Left ventricle myocardium inferior (tissue), 1 donor: ENCODE results near the gene AHNAK. TPM values are rescaled to one million over a fixed set of nuclear protein-coding genes. Genes with fewer than 3 reads are reported as not detected.

Experiments
- DNase-seq: peaks from one replicate; pipeline ENCODE4 v3.0.0-alpha.2; 2020
- H3K27ac ChIP-seq: fragments of 200-600 bp; replicated peaks from 2 replicates; pipeline ENCODE4 v1.8.0; 2021
- H3K27me3 ChIP-seq: fragments of 200-600 bp; 2 replicates; pipeline ENCODE4 v1.8.0; 2021; ENCODE audit warnings: low read depth
- H3K36me3 ChIP-seq: fragments of 200-600 bp; 2 replicates; pipeline ENCODE4 v1.8.0; 2021
- H3K4me1 ChIP-seq: fragments of 200-600 bp; 2 replicates; pipeline ENCODE4 v1.8.0; 2021
- H3K4me3 ChIP-seq: fragments of 200-600 bp; 2 replicates; pipeline ENCODE4 v1.8.0; 2021; ENCODE audit warnings: mild to moderate bottlenecking, moderate library complexity
- H3K9me3 ChIP-seq: fragments of 200-600 bp; replicated peaks from 2 replicates; pipeline ENCODE4 v1.8.0; 2021
- CTCF ChIP-seq: fragments of 200-600 bp; IDR thresholded peaks from 2 replicates; pipeline ENCODE4 v1.8.0; 2021; ENCODE audit warnings: antibody characterized with exemption, mild to moderate bottlenecking, borderline replicate concordance
- intact Hi-C: fragments of 100-400 bp; cut with micrococcal nuclease; formaldehyde crosslinking; loops from one replicate; pipeline ENCODE4 v1.11.0; 2022
- total RNA-seq: library from RNA; stranded (reverse); fragmentation: NEBNext Ultra II Directional; extraction: Animal tissue kit (Norgen Biotek cat#: 25700); gene quantifications from one replicate; pipeline ENCODE4 v1.2.1, GENCODE V29; 2021
- donor health status: DM: no; HTN: yes; CAD: no; lungs with severe emphysema.

Gene AHNAK
- total RNA-seq, 1 donor from 2014 or later, result 290 TPM

GRCh38 chr11:62544581-62545436 is 1.8 kb downstream of the AHNAK start:
- TF ChIP-seq CTCF, result no peak
- peak; percentile 53 for DNase-seq
- peaks cover 98% of the 10 kb centered on the region for H3K4me1 ChIP-seq
- intact Hi-C loops, result loop anchor here (5.0 to 10.0 kb wide), 3 partner anchors 38 to 150 kb away; no protein-coding TSS in a partner anchor
- peak overlapping the region; percentile 100 for H3K27ac ChIP-seq
- H3K9me3 ChIP-seq, result no peaks in the 10 kb centered on the region
- no peaks in the 10 kb centered on the region for H3K36me3 ChIP-seq
- peak overlapping the region; percentile 100 for H3K4me3 ChIP-seq
- no peaks in the 10 kb centered on the region for H3K27me3 ChIP-seq

- Histone ChIP-seq H3K27me3 (no peaks in the 10 kb centered on the region), H3K36me3 (no peaks in the 10 kb centered on the region), H3K4me1 (peaks cover 98% of the 10 kb centered on the region), H3K4me3 (peak overlapping the region; percentile 100), H3K9me3 (no peaks in the 10 kb centered on the region), H3K27ac (peak overlapping the region; percentile 100)
- intact Hi-C loops, result loop anchor here (5.0 to 10.0 kb wide), 3 partner anchors 37 to 149 kb away; no protein-coding TSS in a partner anchor
- no peak for DNase-seq
- TF ChIP-seq CTCF, result no peak
These were observed 2.7 kb downstream of the AHNAK start for GRCh38 chr11:62543680-62544444.

GRCh38 chr11:62542750-62543567 is 3.6 kb downstream of the AHNAK start:
- TF ChIP-seq CTCF, result peak; percentile 99
- peak overlapping the region; percentile 100 for H3K27ac ChIP-seq
- peaks cover 98% of the 10 kb centered on the region for H3K4me1 ChIP-seq
- peak; percentile 87 for DNase-seq
- H3K36me3 ChIP-seq, result no peaks in the 10 kb centered on the region
- no peaks in the 10 kb centered on the region for H3K27me3 ChIP-seq
- H3K9me3 ChIP-seq, result no peaks in the 10 kb centered on the region
- intact Hi-C loops, result loop anchor here (5.0 to 10.0 kb wide), 3 partner anchors 36 to 148 kb away; no protein-coding TSS in a partner anchor
- peak overlapping the region; percentile 100 for H3K4me3 ChIP-seq

- DNase-seq, result no peak
- Histone ChIP-seq H3K4me3 (peak overlapping the region; percentile 100), H3K4me1 (peaks cover 98% of the 10 kb centered on the region), H3K9me3 (no peaks in the 10 kb centered on the region), H3K36me3 (no peaks in the 10 kb centered on the region), H3K27me3 (no peaks in the 10 kb centered on the region), H3K27ac (peak overlapping the region; percentile 100)
- TF ChIP-seq CTCF, result no peak
- intact Hi-C loops, result loop anchor here (5.0 to 10.0 kb wide), 3 partner anchors 35 to 147 kb away; no protein-coding TSS in a partner anchor
These were observed 4.4 kb downstream of the AHNAK start for GRCh38 chr11:62542111-62542745.
